ENCODE results near the gene SPDYC.
A peak's percentile ranks its signal among the peaks of the same experiment; 100 is the strongest.
"Not testable (repeated sequence)": the region's sequence is repeated elsewhere in the genome, so short reads cannot be mapped to it uniquely, and the experiment has no call there.

Gene SPDYC

GRCh38 chr11:65167656-65168055 is 2.4 kb upstream of the SPDYC start:
- no peak for DNase-seq (ENCODE audit: low spot score)
- in situ Hi-C loops (cut with MboI; ENCODE audit: low pct_unique_long_range_greater_than_20kb, low sequenced_read_pairs, unreplicated experiment), result no loop called here

GRCh38 chr11:65169164-65169641 is 830 bp upstream of the SPDYC start:
- DNase-seq (ENCODE audit: low spot score), result no peak
- in situ Hi-C loops (cut with MboI; ENCODE audit: low pct_unique_long_range_greater_than_20kb, low sequenced_read_pairs, unreplicated experiment), result no loop called here
- TF ChIP-seq CTCF (IDR thresholded peaks at IDR 0.05; ENCODE audit: extremely low read depth, insufficient read depth, missing control alignments), result no peak

More at GRCh38 chr11:65167656-65168055, 2.4 kb upstream of the SPDYC start:
- no peak for TF ChIP-seq CTCF (IDR thresholded peaks at IDR 0.05; ENCODE audit: extremely low read depth, insufficient read depth, missing control alignments)

GRCh38 chr11:65172600-65172999 is 2.6 kb downstream of the SPDYC start:
- no peak for DNase-seq (ENCODE audit: low spot score)
- TF ChIP-seq CTCF (IDR thresholded peaks at IDR 0.05; ENCODE audit: extremely low read depth, insufficient read depth, missing control alignments), result no peak
- in situ Hi-C loops (cut with MboI; ENCODE audit: low pct_unique_long_range_greater_than_20kb, low sequenced_read_pairs, unreplicated experiment), result no loop called here

- in situ Hi-C loops (cut with MboI; ENCODE audit: low pct_unique_long_range_greater_than_20kb, low sequenced_read_pairs, unreplicated experiment); DNase-seq (ENCODE audit: low spot score): not testable (repeated sequence)
These were observed 4.6 kb downstream of the SPDYC start for GRCh38 chr11:65174571-65175010.

GRCh38 chr11:65180877-65181568 is 11.0 kb downstream of the SPDYC start:
- in situ Hi-C loops (cut with MboI; ENCODE audit: low pct_unique_long_range_greater_than_20kb, low sequenced_read_pairs, unreplicated experiment), result no loop called here
- TF ChIP-seq CTCF (IDR thresholded peaks at IDR 0.05; ENCODE audit: extremely low read depth, insufficient read depth, missing control alignments), result peak; percentile 93
- DNase-seq (ENCODE audit: low spot score), result peak; percentile 83

GRCh38 chr11:65181569-65182257 is 11.7 kb downstream of the SPDYC start, which contains the start of gene CAPN1:
CAPN1 (plus strand) TSS chr11:65181928; CDS start chr11:65182702, 774 bp downstream.
- in situ Hi-C loops (cut with MboI; ENCODE audit: low pct_unique_long_range_greater_than_20kb, low sequenced_read_pairs, unreplicated experiment), result no loop called here
- peak; percentile 86 for DNase-seq (ENCODE audit: low spot score)
- no peak for TF ChIP-seq CTCF (IDR thresholded peaks at IDR 0.05; ENCODE audit: extremely low read depth, insufficient read depth, missing control alignments)
